ENCODE results near the gene SEC23IP.

- TF ChIP-seq CTCF (IDR thresholded peaks at IDR 0.05; ENCODE audit: low read depth, low read length) (no peak), POLR2A (IDR thresholded peaks at IDR 0.05; ENCODE audit: extremely low read depth, insufficient read length) (no peak), MAX (IDR thresholded peaks at IDR 0.05; ENCODE audit: low read depth, low read length) (no peak)
Observed at GRCh38 chr10:119910689-119911088, 18.2 kb downstream of the SEC23IP start.
